GM18870 (cell line): ENCODE results near the gene GNA15.

Source experiments
- ATAC-seq: cut with Tn5 transposase; IDR thresholded peaks from one replicate; pipeline ENCODE4 v1.9.1; 2021; ENCODE audit warnings: moderate library complexity; ENCODE audit not compliant: unreplicated experiment

The GNA15 gene

GRCh38 chr19:3105641-3106508, 30.0 kb upstream of the GNA15 start:
- no peak for ATAC-seq

- ATAC-seq: no peak
These were observed 29.2 kb upstream of the GNA15 start for GRCh38 chr19:3106509-3107141.

DNA sequence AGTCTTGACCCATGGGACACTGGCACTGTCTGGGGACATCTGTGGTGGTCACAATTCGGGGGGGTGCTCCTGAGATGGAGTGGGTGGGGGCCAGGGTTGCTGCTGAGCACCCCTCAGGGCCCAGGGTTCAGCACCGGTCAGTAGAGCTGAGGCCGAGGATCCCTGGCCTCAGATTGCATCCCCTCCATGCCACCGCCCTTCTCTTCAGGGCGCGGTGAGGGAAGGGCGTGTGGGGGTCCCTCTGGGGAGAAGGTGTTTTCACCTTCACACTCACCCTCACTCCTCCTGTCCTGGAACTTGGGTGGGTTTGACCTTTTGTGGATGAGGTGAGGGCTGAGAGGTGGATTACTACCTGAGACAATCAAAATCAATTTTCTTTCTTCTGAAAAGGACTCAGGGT, 28.2 kb upstream of the GNA15 start:
- ATAC-seq: no peak

- no peak for ATAC-seq
These were observed 27.1 kb upstream of the GNA15 start for GRCh38 chr19:3108775-3109174.

- no peak for ATAC-seq
These were observed 26.3 kb upstream of the GNA15 start for GRCh38 chr19:3109491-3109890.

DNA sequence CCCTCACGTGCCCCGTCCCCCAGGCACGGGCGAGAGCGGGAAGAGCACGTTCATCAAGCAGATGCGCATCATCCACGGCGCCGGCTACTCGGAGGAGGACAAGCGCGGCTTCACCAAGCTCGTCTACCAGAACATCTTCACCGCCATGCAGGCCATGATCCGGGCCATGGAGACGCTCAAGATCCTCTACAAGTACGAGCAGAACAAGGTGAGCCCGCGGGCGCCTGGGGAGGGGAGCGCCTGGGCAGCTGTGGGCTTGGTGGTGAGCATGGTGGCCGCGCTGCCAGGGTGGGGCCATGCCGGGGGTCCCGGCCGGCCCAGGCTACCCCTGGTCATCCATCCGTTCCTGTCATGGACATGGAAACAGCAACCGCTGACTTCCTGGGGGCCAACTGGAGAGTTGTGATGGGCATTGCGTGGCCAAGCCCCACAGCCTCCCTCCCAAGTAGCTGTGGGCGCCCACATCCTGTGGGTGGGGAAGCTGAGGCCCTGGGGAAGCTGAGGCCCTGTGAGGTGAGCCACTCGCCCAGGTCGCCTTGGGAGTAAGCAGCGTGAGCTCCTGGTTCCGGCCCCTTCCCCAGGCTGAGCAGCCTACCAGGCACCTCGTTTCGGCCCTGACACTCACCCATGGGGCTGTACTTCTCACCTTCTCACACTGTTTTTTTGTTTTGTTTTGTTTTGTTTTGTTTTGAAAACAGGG, 25.6 kb upstream of the GNA15 start:
- ATAC-seq: no peak

DNA sequence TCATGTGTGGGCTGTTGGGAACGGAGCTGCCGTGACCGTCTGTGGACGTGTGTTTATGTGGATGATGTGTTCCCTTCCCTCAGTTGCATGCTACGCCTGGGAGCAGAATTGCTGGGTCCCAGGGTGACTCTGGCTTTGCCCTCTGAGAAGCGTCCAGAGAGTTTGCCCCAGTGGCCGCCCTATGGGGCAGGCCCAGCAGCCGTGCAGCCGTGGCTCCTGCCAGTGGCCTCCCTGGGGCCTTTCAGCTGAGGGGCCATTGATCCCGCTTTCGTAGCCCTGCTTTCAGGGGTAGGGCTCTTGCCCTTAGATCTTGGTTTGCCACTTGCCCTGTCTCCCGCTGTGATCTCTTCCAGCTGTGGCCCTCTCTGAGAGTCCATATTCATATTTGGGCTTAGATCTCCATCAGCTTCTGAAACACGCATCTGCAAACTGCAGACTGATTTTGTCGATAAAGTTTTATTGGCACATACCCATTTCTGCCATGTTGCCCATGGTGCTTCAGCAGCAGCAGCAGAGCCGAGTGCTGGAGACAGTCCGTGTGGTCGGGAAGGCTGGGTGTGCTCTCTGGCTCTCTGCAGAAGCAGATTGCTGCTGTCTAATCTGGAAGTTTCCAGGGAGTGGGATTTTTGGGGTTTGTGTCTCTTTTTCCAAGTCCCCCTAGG, 24.1 kb upstream of the GNA15 start:
- no peak for ATAC-seq

- ATAC-seq: no peak
These were observed 23.3 kb upstream of the GNA15 start for GRCh38 chr19:3112375-3113099.

GRCh38 chr19:3113100-3114017, 22.5 kb upstream of the GNA15 start:
- ATAC-seq: no peak

DNA sequence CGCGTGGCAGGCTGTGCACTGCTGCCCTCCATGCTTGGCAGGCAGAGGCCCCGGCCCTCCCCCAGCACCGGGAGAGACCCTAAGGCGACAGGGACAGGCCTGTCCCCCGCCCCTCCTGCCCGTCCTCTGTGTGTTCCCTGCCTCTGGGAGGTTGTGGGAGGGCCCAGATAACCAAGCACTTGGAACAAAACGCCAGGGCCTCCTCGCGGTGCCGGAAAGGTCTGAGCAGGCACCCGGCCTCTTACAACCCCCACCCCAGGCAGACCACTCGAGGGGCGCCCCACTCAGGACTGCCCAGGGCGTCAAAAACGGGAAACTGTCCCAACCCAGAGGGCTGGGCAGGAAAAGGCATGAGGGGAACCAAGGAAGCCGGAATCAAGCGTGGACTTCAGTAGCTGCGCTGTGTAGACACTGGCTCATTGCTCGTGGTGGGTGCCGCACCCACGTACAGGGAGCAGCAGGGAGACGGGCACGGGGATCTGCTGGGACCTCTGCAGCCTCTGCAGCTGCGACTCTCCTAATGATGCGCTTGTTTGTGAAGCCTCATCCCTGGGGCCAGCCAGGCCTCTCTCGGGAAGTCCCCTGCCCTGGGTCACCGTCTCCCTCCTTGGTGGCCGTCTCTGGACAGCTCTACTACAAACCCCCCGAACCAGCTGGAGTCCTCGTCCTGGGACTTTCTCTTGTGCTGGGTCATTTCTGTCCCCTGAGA, 21.7 kb upstream of the GNA15 start:
- no peak for ATAC-seq

DNA sequence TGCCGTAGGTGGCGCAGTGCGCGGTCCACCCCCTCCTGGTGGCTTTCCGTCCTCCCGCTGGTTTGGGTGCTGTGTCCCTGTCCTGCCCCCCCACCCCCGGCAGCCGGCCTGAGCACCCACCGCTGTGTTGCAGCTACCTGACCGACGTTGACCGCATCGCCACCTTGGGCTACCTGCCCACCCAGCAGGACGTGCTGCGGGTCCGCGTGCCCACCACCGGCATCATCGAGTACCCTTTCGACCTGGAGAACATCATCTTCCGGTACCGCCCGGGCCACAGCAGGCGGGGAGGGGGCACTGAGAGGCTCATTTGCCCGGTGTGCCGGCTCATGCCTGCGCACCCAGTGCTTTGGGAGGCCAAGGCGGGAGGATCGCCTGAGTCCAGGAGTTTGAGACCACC, 21.0 kb upstream of the GNA15 start:
- ATAC-seq: no peak

DNA sequence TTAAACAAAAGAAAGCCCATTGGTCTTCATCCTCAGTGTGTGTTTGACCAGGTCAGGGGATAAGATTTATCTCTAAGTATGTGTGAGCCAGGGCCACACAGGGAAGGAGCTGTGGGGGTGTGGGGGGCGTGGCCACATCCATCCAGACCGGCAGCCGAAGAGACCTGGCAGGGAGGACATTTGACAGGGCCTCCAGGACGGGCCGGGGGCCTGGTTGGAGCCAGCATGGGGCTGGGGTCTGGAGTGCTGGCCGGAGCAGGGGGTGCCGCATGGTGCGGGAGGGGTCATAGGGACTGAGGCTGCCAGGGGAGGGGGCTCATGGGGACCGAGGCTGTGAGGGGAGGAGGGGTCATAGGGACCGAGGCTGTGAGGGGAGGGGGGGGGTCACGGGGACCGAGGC, 20.4 kb upstream of the GNA15 start:
- ATAC-seq: no peak

DNA sequence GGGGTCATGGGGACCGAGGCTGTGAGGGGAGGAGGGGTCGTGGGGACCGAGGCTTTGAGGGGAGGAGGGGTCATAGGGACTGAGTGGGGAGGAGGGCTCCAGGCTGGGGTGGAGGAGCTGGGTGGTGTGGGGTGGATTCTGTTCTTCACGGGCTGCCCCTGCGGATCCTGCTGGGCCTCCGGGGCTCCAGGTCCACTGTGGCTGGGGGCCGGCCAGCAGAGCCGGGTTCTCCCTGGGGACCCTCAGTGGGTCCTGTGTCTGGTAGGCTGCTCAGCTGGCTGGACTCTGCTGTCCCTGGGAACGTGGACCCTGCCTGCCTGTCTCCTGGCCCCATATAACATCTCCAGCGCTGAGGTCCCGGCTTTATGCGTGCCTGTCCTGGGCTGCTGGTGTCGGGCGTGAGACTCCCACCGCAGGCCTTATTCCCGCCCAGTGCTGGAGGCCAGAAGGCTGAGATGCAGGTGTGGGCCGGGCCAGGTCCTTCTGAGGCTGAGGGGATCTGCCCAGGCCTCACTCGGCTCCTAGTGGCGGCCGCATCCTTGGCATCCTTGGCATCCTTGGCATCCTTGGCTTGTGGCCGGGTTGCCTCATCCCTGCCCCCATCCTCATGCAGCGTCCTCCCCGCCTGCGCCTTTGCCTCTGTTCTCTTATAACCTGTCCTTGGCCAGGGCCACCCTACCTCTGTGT, 19.8 kb upstream of the GNA15 start:
- ATAC-seq: no peak

- ATAC-seq: no peak
These were observed 19.2 kb upstream of the GNA15 start for GRCh38 chr19:3116621-3117020.

- no peak for ATAC-seq
These were observed 18.1 kb upstream of the GNA15 start for GRCh38 chr19:3117716-3118115.

GRCh38 chr19:3118232-3119070, 17.4 kb upstream of the GNA15 start:
- ATAC-seq: no peak

DNA sequence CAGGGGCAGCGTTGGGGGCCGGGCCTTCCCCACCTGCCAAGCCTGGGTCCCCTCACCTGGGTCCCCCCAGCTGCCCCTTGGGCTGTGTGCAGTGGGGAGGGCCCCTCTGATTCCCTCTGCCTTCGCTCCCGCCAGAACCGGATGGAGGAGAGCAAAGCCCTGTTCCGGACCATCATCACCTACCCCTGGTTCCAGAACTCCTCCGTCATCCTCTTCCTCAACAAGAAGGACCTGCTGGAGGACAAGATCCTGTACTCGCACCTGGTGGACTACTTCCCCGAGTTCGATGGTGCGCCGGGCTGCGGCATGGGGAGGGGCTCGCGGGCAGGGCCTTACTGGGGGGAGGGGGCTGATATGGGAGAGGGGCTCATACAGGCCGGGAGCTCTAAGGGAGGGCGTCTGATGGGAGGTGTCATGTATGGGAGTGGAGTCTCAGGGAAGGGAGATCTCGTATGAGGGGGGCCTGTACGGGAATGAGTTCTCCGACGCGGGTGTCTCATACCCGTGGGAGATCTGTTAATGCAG, 16.7 kb upstream of the GNA15 start:
- no peak for ATAC-seq
